SU-DHL-6 (cell line): ENCODE data around the gene CPSF4L.

Source experiments
- H2AFZ ChIP-seq: fragments of 200-600 bp; sonication (generic); 2 replicates; pipeline ENCODE4 v1.6.1; 2014; ENCODE audit warnings: low read depth, mild to moderate bottlenecking, moderate library complexity, mixed read lengths, antibody characterized with exemption, low read length; ENCODE audit not compliant: severe bottlenecking
- H3F3A ChIP-seq: fragments of 200-600 bp; shearing (Covaris generic); 2 replicates; pipeline ENCODE4 v1.6.0; 2016; ENCODE audit warnings: antibody characterized with exemption, mild to moderate bottlenecking; ENCODE audit not compliant: insufficient read depth
- H3K27ac ChIP-seq: fragments of 200-600 bp; sonication (generic); 2 replicates; pipeline ENCODE4 v1.5.1; 2016; ENCODE audit warnings: low read depth, mild to moderate bottlenecking, low read length, moderate library complexity, mixed read lengths
- H3K27me3 ChIP-seq: fragments of 200-600 bp; sonication (generic), shearing (Covaris generic); 2 replicates; pipeline ENCODE4 v1.6.0; 2014; ENCODE audit warnings: mild to moderate bottlenecking, low read length
- H3K36me3 ChIP-seq: fragments of 200-600 bp; sonication (generic); 2 replicates; pipeline ENCODE4 v1.6.1; 2014; ENCODE audit warnings: mild to moderate bottlenecking, low read length, mixed read lengths
- H3K4me2 ChIP-seq: fragments of 300-600, 200-600 bp; shearing (Covaris generic), sonication (generic); 2 replicates; pipeline ENCODE4 v1.6.0; 2014; ENCODE audit warnings: low read length, low read depth, mild to moderate bottlenecking; ENCODE audit not compliant: poor library complexity, severe bottlenecking
- H3K4me3 ChIP-seq: fragments of 200-600 bp; sonication (generic); 2 replicates; pipeline ENCODE4 v1.5.1; 2014; ENCODE audit warnings: antibody characterized with exemption, low read length, mild to moderate bottlenecking, mixed read lengths; ENCODE audit not compliant: insufficient read depth, poor library complexity, severe bottlenecking
- H3K79me2 ChIP-seq: fragments of 200-600 bp; sonication (generic); 2 replicates; pipeline ENCODE4 v1.6.1; 2014; ENCODE audit warnings: mild to moderate bottlenecking, low read length, moderate library complexity; ENCODE audit not compliant: insufficient read depth
- H3K9ac ChIP-seq: fragments of 200-600 bp; sonication (generic); 2 replicates; pipeline ENCODE4 v1.7.0; 2014; ENCODE audit warnings: mild to moderate bottlenecking, low read length
- H3K9me2 ChIP-seq: fragments of 200-600 bp; sonication (generic); replicated peaks from 2 replicates; pipeline ENCODE4 v1.6.1; 2014; ENCODE audit warnings: low read length; ENCODE audit not compliant: insufficient read depth
- H3K9me3 ChIP-seq: fragments of 200-600 bp; sonication (generic); 2 replicates; pipeline ENCODE4 v1.6.1; 2014; ENCODE audit warnings: low read length, mixed read lengths; ENCODE audit not compliant: insufficient read depth
- H4K20me1 ChIP-seq: fragments of 200-600 bp; sonication (generic); 2 replicates; pipeline ENCODE4 v1.6.1; 2014; ENCODE audit warnings: low read depth, mild to moderate bottlenecking, antibody characterized with exemption, low read length, moderate library complexity, mixed read lengths
- EZH2phosphoT487 ChIP-seq: fragments of 200-600 bp; sonication (generic), shearing (Covaris generic); conservative IDR thresholded peaks from 2 replicates; pipeline ENCODE4 v1.6.1; 2018; ENCODE audit warnings: mild to moderate bottlenecking, antibody characterized with exemption, low read length, moderate library complexity, mixed read lengths
- TF ChIP-seq, protein P1 (sequence below): fragments of 200-600 bp; sonication (generic); IDR thresholded peaks from one replicate; pipeline ENCODE4 v1.5.1; 2017; ENCODE audit warnings: antibody characterized with exemption, mild to moderate bottlenecking, low read length, moderate library complexity; ENCODE audit not compliant: insufficient read depth, poor library complexity, severe bottlenecking

CPSF4L gene

DNA sequence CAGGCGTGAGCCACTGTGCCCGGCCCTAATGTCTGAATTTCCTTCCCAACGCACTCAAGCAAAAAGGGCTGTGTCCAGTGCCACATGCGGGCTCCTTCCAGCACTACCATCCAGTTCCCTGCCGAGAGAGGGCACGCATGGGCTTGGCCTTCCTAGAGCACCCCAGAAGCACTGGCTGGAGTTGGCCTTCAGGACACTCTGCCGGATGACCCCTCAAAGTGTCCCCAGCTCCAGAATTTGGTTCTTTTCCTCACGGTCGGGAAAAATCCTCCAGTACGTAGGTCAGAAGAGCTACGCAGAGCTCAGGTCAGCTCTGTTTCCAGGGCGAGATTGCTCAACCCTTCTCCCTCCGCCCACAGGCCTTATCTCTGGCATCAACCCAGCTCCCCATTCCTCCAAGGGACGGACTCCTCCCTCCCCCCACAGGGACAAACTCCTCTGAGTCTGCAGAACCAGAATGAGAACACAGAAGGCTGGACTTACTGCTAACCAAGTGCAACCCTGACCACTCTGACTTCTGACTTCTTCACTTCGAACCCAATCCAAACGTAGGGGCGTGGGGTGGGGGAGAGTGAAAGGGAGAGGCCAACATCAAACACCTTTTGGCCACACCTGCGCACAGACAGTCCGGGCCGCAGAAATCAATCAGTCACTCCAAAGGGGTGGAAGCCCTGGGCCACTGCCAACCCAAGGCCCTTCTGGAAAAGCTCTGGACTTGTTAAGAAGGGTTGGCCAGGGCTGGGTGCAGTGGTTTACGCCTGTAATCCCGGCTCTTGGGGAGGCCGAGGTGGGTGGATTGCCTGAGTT lies 46.5 kb upstream of the CPSF4L start:
- Histone ChIP-seq H3K9me2 (no peaks in the 10 kb centered on the region), H3K9ac (no peak overlapping the region), H4K20me1 (no peaks in the 10 kb centered on the region), H3K79me2 (no peaks in the 10 kb centered on the region), H3K9me3 (no peaks in the 10 kb centered on the region), H3K4me3 (no peak overlapping the region), H3K27ac (no peak overlapping the region), H3F3A (no peaks in the 10 kb centered on the region), H3K27me3 (no peaks in the 10 kb centered on the region), H2AFZ (no peak overlapping the region), H3K36me3 (no peaks in the 10 kb centered on the region), H3K4me2 (no peak overlapping the region)
- TF ChIP-seq EZH2phosphoT487 = no peak
- TF ChIP-seq, protein P1, sequence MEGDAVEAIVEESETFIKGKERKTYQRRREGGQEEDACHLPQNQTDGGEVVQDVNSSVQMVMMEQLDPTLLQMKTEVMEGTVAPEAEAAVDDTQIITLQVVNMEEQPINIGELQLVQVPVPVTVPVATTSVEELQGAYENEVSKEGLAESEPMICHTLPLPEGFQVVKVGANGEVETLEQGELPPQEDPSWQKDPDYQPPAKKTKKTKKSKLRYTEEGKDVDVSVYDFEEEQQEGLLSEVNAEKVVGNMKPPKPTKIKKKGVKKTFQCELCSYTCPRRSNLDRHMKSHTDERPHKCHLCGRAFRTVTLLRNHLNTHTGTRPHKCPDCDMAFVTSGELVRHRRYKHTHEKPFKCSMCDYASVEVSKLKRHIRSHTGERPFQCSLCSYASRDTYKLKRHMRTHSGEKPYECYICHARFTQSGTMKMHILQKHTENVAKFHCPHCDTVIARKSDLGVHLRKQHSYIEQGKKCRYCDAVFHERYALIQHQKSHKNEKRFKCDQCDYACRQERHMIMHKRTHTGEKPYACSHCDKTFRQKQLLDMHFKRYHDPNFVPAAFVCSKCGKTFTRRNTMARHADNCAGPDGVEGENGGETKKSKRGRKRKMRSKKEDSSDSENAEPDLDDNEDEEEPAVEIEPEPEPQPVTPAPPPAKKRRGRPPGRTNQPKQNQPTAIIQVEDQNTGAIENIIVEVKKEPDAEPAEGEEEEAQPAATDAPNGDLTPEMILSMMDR = no peak

DNA sequence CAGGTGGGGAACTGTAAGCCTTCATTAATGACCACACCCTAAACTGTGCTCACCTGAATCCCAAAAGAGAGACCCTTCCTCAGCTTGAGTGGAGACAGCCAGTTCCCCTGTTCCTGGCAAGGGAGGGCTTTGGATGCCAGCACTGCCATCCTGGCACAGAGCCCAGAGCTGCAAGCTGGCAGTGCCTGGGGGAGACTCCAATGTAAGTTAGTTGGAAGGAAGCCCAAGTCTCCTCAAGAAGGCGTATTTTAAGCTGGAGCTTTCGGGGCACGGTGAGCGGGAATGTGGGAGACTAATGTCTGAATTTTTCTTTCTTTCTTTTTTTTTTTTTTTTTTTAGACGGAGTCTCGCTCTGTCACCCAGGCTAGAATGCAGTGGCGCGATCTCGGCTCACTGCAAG lies 45.5 kb upstream of the CPSF4L start:
- Histone ChIP-seq H2AFZ (no peak overlapping the region), H3K9me2 (no peaks in the 10 kb centered on the region), H3F3A (no peaks in the 10 kb centered on the region), H3K4me3 (no peak overlapping the region), H3K9ac (no peak overlapping the region), H3K79me2 (no peaks in the 10 kb centered on the region), H3K4me2 (no peak overlapping the region), H3K27me3 (no peaks in the 10 kb centered on the region), H3K36me3 (no peaks in the 10 kb centered on the region), H4K20me1 (no peaks in the 10 kb centered on the region), H3K9me3 (no peaks in the 10 kb centered on the region), H3K27ac (no peak overlapping the region)
- TF ChIP-seq, protein P1 = no peak
- TF ChIP-seq EZH2phosphoT487 = no peak

DNA sequence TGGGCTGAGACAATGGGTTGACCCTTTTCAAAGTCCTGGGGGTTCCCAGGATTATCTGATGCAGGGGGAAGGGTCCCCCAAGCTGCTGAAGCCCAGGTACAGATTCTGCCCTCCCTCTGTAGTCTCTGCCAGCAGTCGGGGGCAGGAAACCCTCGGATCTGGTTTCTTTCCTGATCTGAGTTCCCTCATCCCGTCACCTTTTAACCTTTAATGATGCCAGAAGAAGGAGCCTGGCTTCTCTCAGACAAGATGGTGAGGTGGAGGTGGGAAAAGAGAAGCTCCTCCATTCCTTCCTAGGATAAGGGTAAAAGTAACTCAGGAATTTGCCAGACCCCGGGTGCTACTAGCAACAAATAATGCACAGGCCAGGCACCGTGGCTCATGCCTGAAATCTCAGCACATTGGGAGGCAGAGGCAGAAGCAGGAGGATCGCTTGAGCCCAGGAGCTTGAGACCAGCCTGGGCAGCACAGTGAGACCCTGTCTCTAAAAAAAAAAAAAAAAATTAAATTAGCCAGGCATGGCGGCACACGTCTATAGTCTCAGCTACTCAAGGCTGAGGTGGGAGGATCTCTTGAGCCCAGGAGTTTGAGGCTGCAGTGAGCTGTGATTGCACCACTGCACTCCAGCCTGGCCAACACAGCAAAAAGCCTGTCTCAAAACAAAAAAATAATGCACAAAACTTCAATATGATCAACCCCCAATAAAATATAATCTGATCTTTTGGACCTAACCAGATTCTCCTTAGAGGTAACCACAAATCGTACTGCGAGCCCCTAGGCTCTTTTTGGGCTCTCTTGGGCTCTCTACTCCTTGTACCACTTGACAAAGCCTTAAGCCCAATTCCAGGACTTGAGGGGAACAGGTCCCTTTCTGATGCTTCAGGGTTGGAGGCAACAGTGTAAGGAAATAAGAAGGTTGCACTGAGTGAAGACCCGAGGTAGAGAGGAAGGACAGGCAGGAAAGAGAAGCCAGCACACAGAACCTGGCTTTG lies 44.5 kb upstream of the CPSF4L start:
- no peaks in the 10 kb centered on the region for H3K36me3 ChIP-seq
- H3K9me2 ChIP-seq = no peaks in the 10 kb centered on the region
- H4K20me1 ChIP-seq = no peaks in the 10 kb centered on the region
- no peaks in the 10 kb centered on the region for H3K27me3 ChIP-seq
- TF ChIP-seq, protein P1 = no peak
- no peaks in the 10 kb centered on the region for H3K9me3 ChIP-seq
- no peak overlapping the region for H3K9ac ChIP-seq
- no peak overlapping the region for H2AFZ ChIP-seq
- H3K4me2 ChIP-seq = no peak overlapping the region
- H3K4me3 ChIP-seq = no peak overlapping the region
- no peaks in the 10 kb centered on the region for H3K79me2 ChIP-seq
- no peaks in the 10 kb centered on the region for H3F3A ChIP-seq
- H3K27ac ChIP-seq = no peak overlapping the region
